VCaP (cell line): ENCODE measurements around the gene TWIST2.

Source experiments
- H3K27ac ChIP-seq: fragments of 450-650 bp; 2 replicates; pipeline ENCODE4 v1.5.1; 2017
- CTCF ChIP-seq: fragments of 450-650 bp; conservative IDR thresholded peaks from 2 replicates; pipeline ENCODE4 v1.5.1; 2017; ENCODE audit warnings: mild to moderate bottlenecking, moderate library complexity

Gene TWIST2

DNA sequence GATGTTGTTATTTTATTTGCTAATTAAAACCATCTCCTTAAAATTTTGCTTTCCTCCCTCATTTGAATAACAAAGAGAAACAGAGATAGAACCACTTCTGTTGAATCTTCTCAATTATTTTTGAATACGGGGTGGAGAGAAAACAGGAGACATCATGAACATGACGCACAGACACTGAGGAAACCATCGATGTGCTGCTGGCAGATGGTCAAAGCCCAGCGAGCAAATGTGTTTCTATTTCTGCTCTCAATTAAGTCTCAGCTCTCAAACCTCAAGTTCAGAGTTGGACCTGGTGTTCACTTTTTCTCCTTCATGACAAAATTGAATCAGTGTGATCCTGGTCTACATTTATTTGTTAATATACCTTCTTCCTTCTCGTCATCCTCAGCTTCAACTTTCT is 36.1 kb upstream of the TWIST2 start:
- H3K27ac ChIP-seq, result no peak overlapping the region
- TF ChIP-seq CTCF, result no peak

DNA sequence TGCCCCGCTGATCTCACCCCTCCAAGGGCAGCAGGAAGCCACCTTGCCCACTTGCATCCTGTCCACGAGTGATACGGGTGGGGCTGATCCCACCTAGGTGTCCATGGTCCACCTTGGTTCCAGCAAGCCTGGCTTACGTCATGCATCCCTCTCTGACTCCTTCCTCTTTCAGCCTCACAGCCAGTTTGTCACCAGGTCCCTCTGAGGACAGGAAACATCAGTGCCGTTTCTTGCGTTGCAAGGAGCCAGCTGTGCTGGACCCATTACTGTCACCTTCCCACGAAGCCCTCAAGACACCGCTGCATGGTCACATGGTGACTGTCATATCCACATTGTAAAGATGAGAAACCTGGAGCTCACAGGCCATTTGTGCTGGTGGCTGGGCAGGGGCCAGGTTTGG is 34.8 kb upstream of the TWIST2 start:
- no peak for TF ChIP-seq CTCF
- H3K27ac ChIP-seq, result no peak overlapping the region

- no peak overlapping the region for H3K27ac ChIP-seq
- TF ChIP-seq CTCF, result no peak
Measured at GRCh38 chr2:238814815-238815214, 33.1 kb upstream of the TWIST2 start.

- no peak overlapping the region for H3K27ac ChIP-seq
- TF ChIP-seq CTCF, result no peak
Measured at GRCh38 chr2:238816291-238816690, 31.6 kb upstream of the TWIST2 start.

DNA sequence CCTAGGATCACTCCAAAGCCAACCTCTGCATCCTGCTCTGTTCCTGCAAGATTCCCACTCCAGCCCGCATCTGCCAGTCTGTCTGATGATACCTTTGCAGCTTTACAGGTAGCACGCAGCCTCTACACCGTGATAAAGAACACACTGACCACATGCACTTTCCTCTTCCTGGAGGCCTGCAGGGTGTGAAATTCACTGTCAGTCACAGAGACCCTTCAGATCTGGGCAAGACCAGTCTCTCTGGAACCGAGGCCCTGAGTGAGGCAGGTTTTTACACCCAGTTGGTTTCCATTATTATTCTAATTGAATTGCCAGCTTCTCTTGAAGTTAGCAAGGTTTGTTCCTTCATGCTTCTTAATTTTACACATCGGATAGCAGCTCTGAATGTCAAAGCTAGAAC is 30.5 kb upstream of the TWIST2 start:
- no peak for TF ChIP-seq CTCF
- H3K27ac ChIP-seq, result no peak overlapping the region

DNA sequence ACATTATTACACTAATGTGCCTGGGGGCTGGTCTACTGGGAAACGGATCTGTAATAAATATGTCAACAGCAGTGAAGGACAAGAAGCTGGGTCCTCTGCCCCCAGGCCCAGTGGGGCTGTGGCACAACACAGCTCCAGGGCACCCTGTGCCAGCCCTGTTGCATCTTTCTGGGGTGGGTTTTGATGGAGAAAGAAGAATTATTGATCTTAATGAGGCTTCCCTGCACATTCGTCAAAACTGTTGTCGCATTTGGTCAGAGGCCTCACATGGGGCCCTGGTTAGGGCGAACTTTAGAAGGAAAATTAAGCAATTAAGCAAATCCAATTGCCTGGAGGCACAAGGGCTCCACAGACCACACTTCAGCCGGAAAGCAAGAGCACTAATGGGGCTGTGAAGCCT is 30.0 kb upstream of the TWIST2 start:
- no peak overlapping the region for H3K27ac ChIP-seq

GRCh38 chr2:238818561-238818960 is 29.3 kb upstream of the TWIST2 start:
- H3K27ac ChIP-seq, result no peak overlapping the region
- no peak for TF ChIP-seq CTCF

More for the DNA sequence above, 30.0 kb upstream of the TWIST2 start:
- no peak for TF ChIP-seq CTCF

DNA sequence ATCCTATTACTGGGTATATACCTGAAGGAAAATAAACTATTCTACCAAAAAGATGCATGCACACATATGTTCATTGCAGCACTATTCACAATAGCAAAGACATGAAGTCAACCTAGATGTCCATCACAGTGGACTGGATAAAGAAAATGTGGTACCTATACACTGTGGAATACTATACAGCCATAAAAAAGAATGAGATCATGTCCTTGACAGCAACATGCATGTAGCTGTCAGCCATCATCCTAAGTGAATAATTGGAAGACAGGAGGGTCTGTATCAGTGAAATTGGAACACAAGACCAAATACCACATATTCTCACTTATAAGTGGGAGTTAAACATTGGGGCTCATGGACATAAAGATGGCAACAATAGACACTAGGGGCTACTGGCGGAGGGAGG is 27.7 kb upstream of the TWIST2 start:
- H3K27ac ChIP-seq, result no peak overlapping the region
- no peak for TF ChIP-seq CTCF
